D721Med (cell line): ENCODE results near the gene ACTG1.

ENCODE experiments used
- DNase-seq: peaks from one replicate; pipeline ENCODE4 v3.0.0; 2011; ENCODE audit warnings: low spot score; ENCODE audit not compliant: insufficient read length
- FAIRE-seq: peaks from 2 replicates; lab custom pipeline; 2011; peaks lifted over from hg19 to GRCh38; lab: Jason Lieb, UNC
- TF ChIP-seq, protein P1 (sequence below): IDR thresholded peaks from 2 replicates; pipeline ENCODE4 v1.5.1; 2012; ENCODE audit warnings: mild to moderate bottlenecking, control low read depth; ENCODE audit not compliant: insufficient read depth; ENCODE audit errors: missing control alignments

Gene ACTG1

DNA sequence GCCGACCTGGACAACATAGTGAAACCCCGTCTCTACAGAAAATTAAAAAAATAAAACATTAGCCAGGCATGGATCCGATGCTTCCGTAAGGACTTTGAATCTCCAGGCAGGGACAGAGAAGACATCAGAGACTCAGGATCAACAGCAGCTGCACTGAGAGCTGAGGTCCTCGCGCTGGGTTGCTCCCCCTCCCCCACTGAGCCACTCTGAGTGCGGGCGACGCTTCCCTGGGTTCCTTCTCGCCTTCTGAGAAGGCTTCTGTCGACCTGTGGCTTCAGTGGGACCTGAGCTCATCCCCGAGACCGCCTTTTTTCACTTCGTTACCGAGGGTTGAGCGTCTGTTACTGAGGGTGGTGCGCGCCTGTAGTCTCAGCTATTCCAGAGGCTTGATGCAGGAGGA is 20.4 kb downstream of the ACTG1 start:
- TF ChIP-seq, protein P1, sequence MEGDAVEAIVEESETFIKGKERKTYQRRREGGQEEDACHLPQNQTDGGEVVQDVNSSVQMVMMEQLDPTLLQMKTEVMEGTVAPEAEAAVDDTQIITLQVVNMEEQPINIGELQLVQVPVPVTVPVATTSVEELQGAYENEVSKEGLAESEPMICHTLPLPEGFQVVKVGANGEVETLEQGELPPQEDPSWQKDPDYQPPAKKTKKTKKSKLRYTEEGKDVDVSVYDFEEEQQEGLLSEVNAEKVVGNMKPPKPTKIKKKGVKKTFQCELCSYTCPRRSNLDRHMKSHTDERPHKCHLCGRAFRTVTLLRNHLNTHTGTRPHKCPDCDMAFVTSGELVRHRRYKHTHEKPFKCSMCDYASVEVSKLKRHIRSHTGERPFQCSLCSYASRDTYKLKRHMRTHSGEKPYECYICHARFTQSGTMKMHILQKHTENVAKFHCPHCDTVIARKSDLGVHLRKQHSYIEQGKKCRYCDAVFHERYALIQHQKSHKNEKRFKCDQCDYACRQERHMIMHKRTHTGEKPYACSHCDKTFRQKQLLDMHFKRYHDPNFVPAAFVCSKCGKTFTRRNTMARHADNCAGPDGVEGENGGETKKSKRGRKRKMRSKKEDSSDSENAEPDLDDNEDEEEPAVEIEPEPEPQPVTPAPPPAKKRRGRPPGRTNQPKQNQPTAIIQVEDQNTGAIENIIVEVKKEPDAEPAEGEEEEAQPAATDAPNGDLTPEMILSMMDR, result no peak
- FAIRE-seq, result no peak
- no peak for DNase-seq

DNA sequence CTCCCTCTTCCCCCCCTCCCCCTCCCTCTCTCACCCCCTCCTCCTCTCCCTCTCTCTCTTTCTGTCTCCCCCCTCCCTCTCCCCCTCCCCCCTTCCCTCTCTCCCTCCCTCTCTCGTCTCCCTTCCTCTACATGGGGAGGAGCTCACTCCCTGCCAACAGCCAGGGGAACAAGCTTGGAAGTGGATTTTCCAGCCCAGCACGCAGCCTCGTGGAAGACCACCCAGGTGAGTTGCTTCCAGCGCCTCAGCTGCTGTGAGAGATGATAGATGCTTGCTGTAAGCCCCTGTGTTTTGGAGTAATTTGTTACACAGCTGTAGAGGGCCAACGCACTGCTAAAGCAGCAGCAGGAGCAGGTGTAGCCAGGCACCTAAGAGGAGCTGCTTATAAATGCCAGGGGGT is 20.8 kb downstream of the ACTG1 start:
- FAIRE-seq, result no peak

DNA sequence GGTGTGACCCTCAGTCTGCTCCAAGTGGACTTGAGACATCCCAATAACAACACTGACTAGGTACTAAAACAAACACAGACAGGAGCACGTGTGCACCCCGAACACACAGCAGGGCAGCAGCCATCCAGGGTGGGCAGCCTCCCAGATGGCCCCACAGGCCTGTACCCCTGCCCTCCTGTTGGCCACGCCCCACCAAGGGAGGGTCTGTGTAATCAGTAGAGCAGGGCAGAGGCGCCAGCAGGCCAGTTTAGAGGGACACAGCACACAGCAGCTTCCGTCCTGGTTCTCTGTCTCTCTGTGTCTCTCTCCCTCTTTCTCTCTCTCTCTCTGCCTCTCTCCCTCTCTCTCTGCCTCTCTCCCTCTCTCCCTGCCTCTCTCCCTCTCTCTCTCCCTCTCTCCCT is 21.4 kb downstream of the ACTG1 start:
- no peak for DNase-seq
- TF ChIP-seq, protein P1, result no peak
- FAIRE-seq, result no peak

More for the DNA sequence above, 20.8 kb downstream of the ACTG1 start:
- no peak for DNase-seq
- TF ChIP-seq, protein P1, result no peak

DNA sequence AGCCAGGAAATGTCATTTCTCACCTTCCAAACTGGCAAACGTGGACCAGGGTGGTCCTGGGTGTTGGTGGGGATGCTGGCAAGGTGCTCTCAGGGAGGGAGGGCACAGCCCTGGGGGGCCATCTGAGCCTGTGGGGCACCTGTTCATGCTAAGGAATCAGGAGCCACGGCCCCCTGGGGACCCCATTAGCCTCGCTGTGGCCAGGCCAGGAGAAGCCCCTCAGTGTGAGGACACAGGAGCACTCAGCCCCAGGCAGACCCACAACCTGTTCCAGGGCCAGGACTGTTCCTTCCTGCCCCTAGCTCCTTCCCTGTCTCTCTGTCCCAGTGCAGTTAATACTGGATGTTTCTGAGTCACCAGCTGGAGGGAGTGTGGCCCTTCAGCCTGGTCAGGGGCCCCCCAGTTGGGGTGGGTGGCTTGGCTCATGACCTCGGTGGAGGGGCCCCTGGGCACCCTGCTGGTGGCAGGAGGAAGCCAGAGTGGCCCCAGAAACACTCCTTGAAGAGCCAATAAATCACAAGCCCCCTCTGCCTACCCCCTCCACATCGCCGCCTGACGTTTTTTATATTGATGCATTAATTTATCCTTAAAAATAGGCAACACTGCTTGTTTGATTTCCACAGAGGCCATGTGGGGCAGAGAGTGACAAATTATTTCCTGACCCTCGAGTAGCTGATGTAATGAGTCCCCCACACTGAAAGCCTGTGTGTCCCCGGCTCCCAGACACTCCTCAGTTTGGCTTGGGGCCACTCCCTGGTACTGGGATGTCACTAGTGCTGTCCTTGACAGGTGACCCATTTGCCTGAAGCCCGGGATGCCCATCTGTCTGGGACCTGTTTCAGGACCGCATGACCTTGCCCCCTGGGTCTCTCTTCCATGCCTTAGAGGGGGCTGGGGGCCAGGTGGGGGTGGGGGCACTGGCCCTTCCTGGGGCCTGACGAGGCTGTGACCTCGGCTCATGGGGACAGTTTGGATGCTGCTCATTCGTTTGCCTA is 22.3 kb downstream of the ACTG1 start:
- no peak for DNase-seq
- TF ChIP-seq, protein P1, result no peak
- no peak for FAIRE-seq

DNA sequence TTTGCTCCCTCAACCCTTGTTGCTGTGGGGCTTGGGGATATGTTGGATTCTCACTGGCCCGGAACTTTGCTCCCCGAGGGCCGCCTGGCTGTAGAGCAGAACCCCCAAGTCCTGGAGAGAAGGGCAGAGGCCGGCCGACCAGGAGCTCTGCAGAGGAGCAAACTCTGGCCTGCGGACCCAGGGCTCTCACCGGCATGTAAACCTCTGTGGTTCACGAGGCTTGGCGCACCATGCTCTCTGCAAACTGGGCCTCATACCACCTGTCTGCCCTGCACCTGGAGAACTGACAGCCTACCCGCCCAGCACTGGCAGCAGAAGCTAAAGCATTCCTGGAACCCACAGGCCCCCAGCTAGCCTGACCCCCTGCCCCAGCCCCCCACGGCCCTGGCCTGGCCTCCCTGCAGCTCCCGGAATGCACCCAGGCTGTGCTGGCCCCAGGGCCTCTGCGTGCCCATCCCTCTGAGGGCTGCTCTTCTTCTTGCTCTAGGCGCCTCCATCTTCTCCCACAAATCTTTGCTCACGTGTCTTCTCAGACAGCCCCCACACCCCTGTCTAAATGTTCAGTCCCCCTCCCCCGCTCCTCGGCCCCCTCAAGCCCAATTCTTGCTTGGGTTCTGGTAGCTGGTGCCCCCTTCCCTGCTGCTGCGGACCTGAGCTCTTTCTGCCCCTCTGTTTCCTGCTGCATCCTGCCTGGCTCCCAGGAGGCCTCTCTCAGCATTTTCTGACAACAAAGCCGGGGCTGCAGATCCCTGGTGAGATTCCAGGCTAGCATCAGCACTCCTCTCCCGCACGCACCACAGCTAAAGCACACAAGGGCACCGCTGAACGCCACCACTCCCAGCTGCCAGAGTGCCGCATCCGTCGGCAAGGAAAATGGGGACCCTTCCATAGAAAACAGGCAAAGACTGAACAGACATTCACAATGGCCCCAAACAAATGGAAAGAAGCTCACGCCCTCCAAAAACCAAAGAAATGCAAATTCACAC is 23.3 kb downstream of the ACTG1 start:
- FAIRE-seq (no peak), DNase-seq (no peak)
- TF ChIP-seq, protein P1, result no peak

DNA sequence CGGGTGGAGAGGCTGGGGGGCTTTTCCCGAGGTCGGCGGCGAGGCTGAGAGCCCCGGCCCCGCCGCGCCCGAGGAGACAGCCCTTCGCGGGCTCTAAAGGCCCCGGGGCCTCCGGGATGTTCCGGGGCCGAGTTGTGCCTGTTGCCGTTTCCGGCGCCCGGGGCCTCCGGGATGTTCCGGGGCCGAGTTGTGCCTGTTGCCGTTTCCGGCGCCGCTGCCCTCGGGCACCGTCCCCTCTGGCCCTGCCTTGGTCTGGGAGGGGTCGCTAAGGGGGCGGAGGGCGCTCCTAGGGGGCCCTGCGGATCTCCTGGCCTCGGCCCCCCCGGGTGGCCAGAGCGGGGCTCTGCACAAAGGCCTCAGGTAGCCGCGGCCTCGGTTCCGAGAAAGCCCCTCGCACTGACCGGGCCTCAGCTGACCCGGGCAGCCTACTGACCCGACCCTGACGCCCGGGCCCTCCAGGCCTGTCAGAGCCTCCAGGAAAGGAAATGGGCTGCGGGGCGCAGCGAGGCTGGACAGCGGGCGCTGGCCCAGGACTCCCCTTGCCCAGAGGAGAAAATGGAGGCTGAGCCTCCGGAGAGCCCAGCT is 24.2 kb downstream of the ACTG1 start:
- DNase-seq, result no peak
- FAIRE-seq, result no peak
- TF ChIP-seq, protein P1, result no peak
